Fibroblast of peridontal ligament (primary cell): ENCODE measurements around the gene RNF8.
"Not testable (repeated sequence)": the region's sequence is repeated elsewhere in the genome, so short reads cannot be mapped to it uniquely, and the experiment has no call there.

Experiments used
- DNase-seq: peaks from one replicate; pipeline ENCODE4 v3.0.0-alpha.2; 2010; ENCODE audit errors: extremely low read depth

The RNF8 gene, protein sequence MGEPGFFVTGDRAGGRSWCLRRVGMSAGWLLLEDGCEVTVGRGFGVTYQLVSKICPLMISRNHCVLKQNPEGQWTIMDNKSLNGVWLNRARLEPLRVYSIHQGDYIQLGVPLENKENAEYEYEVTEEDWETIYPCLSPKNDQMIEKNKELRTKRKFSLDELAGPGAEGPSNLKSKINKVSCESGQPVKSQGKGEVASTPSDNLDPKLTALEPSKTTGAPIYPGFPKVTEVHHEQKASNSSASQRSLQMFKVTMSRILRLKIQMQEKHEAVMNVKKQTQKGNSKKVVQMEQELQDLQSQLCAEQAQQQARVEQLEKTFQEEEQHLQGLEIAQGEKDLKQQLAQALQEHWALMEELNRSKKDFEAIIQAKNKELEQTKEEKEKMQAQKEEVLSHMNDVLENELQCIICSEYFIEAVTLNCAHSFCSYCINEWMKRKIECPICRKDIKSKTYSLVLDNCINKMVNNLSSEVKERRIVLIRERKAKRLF

DNA sequence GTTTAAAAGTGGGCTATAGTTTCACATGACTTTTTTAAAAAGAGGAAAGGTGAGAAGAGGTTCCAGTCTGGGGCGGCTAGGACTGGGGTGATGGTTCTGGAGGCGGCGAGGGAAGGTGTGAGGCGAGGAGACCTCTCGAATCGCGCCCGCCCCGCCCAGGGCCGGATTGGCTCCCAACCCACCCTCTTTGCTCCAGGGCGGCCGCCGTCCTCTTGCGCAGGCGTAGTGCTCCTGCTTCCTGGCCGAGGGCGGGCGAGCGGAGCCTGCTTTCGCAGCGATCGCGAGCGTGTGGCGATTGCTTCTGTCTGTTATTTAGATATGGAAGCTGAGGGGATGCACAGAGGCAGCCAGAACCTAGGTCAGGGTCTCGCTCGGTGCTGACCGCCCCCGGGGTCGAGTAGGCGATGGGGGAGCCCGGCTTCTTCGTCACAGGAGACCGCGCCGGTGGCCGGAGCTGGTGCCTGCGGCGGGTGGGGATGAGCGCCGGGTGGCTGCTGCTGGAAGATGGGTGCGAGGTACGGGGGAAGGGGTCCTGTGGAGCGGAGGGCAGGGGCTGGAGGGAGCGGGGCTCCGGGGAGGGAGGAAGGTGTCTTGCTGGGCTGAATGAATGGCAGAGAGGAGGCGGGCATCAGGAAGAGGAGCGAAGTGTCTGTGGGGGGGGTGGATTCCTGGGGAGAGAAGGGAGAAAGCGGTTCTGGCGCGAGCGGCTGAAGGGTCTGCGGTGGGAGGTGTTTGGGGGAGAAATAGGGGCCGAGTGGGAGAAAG, at the start of gene RNF8:
RNF8 (plus strand) TSS at position 223 of the 765 bp plus-strand sequence; CDS start at position 405, 182 bp downstream.
- DNase-seq, result peak; percentile 80

DNA sequence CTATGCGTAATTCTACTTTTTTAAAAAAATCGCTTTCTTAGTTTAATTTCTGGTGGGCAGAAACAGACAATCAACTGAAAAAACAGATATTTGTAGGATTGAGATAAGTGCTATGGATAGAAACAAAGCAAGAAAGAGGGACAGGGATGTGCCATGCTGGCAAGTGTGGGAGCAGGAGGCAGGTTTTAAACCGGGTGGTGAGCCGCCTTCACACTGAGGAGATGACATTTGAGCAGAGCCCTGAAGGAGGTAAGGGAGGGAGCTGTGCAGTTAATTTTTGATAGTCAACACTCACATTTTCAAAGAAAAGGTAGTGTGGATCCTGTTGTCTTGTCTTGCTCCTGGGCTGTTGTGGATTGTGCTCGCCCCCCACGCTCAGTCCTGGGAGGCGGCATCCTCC, 49.0 kb upstream of the RNF8 start:
- no peak for DNase-seq

DNA sequence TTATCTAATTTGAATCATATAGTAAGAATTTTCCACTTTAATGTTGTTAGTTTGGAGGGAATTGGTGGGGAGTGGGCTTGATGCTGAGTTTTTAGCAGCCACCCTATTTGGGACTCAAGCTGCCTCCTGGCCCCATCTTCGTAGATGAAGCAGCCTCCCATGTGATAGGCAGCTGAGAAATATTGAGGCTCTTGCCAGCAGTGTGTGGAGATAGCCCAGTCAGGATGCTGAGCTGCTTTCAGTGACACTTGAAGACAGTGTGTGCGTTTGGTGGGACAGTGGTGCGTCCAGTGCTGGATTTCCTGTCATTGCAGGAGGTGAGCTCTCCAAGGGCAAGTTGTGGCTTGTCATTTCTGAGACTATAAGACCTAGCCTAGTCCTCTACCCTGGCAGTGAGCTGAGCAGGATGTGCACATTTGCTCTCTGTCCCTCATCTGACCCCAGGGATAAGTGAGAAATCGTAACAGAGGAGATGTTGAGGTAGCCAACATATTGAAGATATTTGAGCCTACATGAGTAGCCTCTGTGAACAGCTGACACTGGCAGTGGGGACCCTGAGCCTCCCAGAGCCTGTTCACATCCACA, 47.9 kb upstream of the RNF8 start:
- no peak for DNase-seq

DNA sequence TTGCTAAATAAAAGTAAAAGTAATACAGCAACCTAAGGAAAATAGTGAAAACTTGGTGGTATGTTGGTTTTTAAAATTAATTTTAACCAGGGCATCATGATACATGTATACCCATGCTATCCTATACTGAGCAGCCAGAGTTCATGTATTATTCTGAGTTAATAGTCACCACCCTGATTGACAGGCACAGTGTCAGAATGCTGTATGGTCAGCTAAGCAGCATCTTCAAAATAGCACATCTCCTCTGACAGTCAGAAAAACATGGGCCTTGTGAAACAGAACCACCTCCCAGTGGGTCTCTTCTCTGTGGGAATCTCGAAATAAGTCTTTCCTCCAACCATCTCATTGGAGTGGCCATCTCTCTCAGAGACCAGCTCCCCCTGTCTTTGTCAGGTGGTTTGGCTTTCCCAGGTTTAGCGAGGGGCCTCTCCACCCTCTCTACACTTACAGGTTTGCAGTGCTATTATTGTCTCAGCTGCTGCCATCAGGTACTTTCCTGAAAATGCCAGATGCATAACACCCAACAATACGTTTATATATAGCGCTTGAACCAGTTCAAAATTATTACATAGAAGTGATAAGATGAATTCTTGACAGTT, 47.1 kb upstream of the RNF8 start:
- no peak for DNase-seq

DNA sequence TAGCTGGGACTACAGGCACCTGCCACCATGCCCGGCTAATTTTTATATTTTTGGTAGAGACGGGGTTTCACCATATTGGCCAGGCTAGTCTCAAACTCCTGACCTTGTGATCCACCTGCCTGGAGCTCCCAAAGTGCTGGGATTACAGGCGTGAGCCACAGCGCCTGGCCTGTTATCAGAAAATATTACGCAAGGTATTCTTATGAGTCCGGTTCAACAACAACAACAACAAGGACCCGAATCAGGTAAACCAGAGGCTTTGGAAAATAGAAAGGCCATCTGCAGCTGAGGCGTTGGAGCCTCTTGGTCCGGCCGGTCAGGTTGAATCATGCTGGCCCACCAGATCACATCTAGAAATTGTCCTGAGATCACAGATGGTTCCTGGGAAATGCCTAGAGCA, 46.3 kb upstream of the RNF8 start:
- DNase-seq, result not testable (repeated sequence)

DNA sequence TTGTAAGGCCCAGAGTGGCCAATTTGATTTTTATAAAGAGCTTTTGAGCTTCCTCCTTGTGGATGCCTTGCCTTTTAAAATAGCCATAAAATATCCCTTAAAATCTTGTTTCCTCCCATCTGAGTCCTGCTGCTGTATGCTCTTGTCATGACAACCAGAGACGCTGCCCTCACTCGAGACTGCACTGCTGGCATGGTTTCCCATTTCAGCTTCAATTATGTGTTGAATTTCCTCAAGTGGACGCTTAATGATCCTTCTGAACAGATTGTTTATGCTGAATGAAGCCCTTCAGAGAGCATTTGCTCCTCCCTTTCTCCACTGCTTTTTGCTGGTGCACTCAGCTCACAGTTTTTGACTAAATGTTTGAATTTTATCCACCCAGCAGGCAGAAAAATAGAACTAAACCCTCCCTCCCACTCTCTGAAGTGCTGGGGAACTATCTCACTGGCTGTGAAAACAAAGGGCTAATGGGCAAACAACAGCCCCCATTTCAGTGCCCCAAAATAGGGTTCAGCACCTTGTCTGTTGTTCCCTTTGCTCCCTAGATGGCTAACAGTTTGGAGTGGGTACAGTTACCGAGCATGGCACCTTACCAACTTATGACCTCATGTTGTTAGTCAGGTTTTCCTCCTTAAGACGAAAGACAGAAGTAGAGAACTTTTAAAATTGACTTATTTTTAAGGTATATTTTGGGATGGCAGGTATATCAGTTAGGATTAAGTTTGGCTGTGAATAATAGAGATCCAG, 45.5 kb upstream of the RNF8 start:
- DNase-seq, result peak; percentile 68

DNA sequence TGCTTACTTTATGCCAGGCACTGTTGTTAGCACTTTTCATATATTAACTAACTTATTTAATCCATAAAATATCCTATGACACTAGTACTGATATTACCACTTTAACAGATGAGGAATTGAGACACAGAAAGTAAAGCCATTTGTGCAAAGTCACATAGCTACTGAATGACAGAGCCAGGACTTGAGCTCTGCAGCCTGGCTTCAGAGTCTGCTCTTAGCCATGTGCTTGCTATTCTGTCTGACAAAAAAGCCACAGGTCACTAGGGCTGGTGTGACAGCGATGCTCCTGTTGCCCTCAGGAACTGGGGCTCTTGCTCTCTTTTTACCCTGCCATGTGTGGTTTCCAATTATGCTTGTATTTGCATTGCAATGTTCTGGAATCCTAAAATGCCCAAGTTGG, 44.7 kb upstream of the RNF8 start:
- DNase-seq, result no peak

DNA sequence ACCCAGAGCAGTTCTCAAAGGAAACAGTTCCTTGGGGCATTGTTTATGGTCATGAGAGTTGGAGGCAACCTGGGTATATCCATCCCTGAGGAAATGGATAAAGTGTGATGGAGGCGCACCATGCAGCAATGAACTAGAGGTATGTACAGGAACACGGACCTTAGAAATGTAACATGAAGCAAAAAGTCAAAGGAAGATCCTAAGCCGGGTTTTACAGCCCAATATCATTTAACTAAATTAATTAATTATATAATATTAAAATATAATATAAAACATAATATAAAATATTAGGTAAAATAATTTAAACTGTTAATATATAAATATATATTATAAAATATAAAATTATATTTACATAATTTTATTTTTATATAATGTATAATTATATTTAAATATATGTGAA, 44.1 kb upstream of the RNF8 start:
- DNase-seq, result no peak

DNA sequence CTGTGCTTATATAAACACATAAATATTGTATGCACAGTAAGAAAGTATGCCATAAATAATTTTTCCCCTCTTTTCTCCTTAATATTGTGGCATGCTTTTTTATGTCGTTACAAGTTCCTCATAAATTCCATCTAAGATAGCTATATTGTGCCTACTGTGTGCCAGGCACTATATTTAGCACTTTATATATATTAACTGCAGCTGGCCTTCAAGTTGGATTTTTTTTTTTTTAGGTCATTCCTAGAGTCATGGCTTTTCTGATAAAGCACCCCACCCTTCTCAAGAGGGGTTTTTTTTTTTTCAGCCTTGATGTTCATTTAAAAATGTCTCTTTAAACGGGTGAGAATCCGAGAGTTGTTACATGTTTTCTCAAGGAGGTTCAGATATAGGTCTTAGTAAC, 42.8 kb upstream of the RNF8 start:
- DNase-seq, result no peak

DNA sequence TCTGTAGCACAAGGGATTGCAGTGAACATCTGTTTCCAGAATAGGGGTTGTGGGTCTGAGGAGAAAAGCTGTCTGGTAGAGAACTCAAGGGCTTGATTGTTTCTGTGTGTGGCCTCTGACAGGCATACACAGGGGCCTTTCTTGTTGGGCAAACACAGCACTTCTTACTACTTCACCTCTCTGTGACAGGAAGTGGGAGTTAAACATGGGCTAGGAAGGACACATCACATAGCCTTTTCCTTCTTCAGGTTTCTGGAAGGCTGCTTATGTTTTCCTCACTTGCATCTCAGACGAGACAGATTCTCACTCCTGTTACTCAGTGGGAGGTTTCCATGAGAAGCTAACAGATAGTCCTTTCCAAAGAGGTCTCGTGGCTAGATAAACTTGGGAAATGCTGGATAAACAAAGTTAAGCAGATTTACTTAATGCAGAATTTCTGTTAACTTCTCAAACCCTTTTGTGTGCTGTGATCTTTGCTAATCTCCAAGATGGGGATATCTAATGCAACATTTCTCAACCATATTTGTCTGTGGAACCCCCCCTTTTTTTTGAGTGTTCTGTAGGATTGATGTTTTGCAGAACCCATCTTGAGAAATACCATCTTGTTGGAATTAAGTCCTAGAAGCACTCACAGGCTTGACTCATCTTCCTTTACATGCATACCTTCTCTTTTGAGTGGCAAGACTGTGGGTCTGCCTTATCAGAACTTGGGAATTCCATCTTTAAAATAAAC, 41.9 kb upstream of the RNF8 start:
- peak; percentile 33 for DNase-seq

DNA sequence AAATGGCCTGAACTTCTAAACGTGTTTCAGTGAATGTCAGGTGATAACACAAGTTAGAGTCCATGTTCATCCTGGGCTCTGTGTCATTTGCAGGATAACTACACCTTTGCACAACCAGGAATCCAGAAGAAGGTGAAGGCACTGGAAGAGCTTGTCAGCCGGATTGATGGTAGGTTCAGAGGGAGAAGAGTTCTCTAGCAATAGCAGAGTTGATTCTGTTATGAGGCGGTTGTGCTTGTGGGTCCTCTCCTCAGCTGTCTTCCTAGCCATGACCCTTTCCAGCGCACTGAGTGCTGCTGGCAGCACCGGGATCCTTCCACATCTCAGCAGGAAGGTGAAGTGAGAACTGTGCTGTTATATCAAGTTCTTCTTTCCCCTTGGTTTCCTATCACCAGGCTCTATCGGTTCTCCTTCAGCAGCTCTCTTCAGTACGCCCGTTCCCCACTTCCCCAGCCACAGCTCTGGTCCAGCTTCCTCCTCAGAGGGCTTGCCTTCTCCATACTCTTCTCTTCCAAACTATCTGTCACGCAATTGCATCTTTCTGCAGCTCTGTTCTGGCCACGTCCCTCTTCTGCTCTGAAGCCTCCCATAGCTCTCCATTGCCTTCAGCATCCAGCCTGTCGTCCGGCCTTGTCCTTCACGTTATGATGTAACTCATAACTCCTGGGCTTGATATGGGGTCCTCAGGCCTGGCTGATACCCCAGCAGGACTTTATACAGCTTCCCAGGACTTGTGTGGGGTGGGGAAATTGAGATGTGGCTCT, 39.9 kb upstream of the RNF8 start:
- DNase-seq, result no peak

DNA sequence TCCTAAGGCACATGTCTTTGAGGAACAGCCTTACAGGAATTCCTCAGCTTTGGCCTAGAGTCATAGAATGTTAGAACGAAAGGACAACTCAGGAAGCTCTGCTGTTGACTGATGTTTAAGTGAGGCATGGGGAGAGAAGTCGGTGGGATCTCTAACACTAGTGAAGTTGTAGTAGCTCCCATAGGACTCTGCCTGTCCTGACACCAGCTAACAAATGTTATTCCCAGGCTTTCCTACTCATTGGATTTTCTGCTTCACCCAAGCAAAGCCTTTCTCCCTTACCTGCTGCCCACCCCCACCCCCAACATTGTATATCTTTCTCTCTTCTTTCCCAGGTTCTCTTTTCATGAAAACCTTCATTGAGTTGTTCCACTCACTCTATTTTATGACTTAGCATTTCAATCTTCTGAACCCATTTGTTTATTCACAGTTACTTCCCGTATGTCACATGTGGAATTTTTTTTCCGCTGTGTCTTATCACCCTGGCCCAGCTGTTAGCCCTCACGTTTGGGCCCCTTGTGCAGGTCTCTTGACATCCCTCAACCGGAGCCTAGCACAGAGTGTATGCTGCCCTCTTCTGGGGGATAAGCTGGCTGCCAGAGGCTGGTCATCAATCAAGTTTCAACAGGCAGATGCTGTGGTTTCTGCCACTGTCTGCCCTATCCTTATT, 39.2 kb upstream of the RNF8 start:
- peak; percentile 27 for DNase-seq

DNA sequence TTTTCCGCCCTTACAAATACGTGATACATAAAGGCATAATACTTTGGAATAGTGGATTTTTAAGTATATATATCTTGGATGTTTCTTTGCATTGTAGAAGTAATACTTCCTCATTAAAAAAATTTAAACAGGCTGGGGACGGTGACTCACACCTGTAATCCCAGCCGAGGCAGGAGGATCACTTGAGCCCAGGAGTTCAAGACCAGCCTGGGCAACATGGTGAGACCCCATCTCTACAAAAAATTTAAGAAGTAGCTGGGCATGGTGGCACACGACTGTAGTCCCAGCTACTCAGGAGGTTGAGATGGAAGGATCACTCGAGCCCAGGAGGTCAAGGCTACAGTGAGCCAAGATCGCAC, 38.6 kb upstream of the RNF8 start:
- DNase-seq, result no peak

DNA sequence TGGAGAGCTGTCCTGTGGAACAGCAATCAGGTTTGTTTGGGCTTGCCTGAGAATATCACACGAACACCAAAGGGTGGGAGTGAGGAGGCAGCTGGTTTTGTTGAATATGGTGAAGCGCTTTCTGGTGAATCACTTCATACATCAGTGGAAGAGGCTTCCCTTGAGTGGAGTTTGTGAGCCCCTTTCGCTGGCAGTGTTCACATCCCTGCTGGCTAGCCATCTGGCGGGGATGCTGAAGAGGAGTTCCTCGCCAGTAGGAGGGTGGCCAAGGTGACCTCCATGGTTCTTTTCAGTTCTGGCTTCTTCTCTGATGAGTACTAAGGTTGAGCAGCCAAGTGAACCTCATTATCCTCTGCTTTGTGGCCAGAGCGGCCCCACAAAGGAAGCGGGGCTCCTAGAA, 37.7 kb upstream of the RNF8 start:
- no peak for DNase-seq

DNA sequence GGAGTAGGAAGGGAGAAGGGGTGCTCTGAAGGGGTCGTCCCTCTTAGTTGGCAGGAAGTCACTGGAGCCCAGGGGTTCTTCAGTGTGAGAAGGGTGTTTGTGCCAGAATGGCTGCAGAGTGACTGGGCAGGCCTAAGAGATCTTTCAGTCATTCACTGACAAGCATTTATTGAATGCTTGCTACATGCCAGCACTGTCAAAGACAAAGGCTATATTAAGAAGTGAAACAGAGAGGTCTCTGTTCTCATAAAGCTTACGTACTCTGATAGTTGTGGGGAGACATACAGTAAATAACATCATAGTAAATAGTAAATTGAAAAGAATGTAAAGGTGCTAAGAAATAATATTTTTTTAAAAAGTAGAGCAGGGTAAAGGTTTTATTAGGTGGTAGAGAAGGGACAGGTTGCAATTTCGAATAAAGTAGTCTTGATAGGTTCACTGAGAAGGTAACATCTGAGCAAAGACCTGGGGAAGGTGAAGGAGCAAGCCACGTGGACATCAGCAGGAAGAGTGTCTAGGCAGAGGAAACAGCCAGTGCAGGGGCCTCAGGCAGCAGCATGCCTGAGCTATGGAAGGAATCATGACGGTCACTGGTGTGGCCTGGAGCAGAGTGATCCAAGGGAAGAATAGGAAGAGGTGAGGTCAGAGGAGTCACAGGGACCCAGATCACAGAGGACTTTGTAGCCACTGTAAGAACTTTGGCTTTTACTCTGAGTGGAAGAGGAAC, 36.3 kb upstream of the RNF8 start:
- no peak for DNase-seq

DNA sequence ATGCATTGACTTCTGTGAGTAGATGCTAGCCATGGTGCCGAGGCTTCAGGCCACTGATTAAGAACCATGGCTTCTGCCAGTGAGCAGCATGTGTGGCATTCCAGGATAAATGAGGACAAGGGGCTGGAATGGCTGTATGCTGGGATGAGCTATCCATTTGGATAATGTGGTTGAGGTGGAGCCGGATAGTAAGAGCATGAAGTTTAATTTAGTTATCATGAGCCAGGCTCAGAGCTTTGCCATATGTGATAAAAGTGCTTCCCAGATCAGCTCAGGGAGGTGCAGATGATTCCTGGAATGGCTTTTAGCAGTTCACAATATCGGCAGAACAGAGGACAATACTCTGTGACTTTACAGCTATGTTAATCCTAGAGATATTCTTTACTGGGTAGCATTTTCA, 34.6 kb upstream of the RNF8 start:
- no peak for DNase-seq

DNA sequence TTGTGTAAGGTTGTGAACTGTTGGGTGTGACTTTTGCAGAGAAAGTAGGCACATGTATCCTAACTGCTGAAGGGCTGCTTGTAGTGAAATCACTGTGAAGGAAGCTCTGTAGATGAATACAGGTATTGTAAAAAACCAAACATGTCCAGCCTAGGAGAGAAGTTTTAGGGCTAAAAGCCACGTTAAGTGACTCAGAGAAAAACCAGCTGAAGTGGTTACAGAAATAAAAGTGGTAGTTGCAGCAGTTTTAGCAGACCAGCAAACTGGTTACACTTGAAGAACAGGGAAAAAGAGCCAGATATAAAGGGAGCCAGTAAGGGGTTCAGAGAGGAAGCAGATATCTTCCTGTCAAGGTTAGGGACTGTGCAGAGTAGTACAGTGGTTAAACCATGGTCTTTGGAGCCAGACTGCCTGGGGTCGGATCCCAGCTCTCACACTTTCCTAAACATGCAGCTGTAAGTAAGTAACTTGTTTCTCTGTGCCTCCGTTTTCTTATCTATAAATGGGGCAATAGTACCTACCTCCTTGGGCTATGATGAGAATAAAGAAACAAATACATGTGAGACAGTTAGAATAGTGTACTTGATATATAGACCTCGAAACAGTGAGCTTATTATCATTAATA, 33.8 kb upstream of the RNF8 start:
- DNase-seq, result peak; percentile 38

DNA sequence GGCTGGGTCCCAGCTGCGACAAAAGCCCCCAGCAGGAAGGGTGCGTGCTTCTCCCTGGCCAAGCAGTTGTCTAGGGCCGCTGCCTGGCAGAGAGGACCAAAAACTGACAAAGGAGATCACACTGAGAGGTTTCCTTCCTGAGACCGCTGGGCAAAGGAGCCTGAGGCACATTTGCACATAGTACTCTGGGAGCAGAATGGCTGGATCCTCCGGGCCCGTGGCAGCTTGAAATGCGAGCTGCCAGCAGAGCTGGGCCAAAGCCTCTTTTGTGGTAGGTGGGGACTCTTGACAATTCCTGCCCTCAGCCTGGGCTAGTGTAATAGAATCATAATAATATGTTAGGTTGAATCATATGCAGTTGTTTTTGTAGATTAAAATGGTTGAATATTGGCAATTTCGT, 33.1 kb upstream of the RNF8 start:
- DNase-seq, result peak; percentile 5
